ENCODE results near the gene XXYLT1.

- TF ChIP-seq YY1 (IDR thresholded peaks at IDR 0.05; ENCODE audit: insufficient read depth, insufficient read length): no peak
- TF ChIP-seq SUZ12 (IDR thresholded peaks at IDR 0.05; ENCODE audit: extremely low read depth, insufficient read depth, insufficient read length): no peak
- no peak for TF ChIP-seq ZNF274 (IDR thresholded peaks at IDR 0.05; ENCODE audit: low read depth, low read length)
These were observed 12.4 kb downstream of the XXYLT1 start for GRCh38 chr3:195258449-195259153.
